Renal pelvis (tissue), 4 donors: ENCODE measurements around the gene CCDC120. TPM values are rescaled to one million over a fixed set of nuclear protein-coding genes. Genes with fewer than 3 reads are reported as not detected.
A peak's percentile ranks its signal among the peaks of the same experiment; 100 is the strongest.

Source experiments
- DNase-seq: peaks from one replicate; pipeline ENCODE4 v3.0.0-alpha.2; 2013
- polyA plus RNA-seq, 3 donors: library from polyadenylated mRNA; unstranded; fragments of 120-200 nt; gene quantifications; one replicate each; pipeline ENCODE4 v1.2.1, GENCODE V29; 2013; ENCODE audit not compliant: insufficient read length in 3 of 3

CCDC120 gene
- polyA plus RNA-seq, 3 donors: 11.9 to 16.8 (median 14.7) TPM

DNA sequence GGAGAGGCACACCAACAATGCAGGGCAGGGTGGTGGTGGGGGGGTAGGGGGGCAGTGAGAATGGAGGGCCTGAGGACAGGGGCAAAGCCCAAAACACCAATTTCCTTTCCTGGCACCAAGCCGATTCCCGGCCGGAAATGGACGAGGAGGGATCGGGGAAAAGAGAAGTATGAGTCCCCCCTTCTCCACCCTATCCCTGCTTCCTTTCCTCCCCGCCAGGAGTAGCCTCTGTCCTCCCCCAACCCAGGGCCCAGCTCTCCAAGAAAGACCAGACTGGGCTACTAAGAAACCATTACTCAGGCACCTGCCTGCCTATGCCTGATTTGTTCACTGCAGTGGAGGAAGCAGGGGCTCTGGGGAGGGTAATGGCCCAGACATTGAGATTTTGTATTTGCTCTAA lies 402 bp downstream of the CCDC120 start:
- no peak for DNase-seq

DNA sequence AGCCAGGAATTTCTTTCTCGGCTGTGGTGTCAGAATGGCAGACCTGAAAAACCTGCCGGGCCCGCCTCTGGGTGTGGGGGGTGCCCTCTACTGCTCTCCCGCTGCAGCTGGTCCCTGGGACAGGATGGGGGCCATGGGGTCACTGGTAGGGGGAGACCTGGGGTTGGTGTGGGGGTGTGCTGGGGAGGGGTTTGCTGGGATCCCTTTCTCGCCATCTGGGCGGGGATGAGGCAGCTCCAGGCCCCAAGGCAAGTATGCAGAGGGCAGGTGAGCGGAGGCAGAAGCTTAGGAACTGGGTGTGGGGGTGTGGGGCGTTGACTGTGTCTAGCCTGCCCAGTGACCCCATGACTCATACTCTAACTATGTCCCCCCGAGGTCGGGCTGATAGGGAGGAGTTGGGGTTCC lies 884 bp downstream of the CCDC120 start:
- DNase-seq: no peak

- no peak for DNase-seq
Observed at GRCh38 chrX:49060914-49061313, 2.1 kb downstream of the CCDC120 start.

- no peak for DNase-seq
Observed at GRCh38 chrX:49061490-49061889, 2.7 kb downstream of the CCDC120 start.

DNA sequence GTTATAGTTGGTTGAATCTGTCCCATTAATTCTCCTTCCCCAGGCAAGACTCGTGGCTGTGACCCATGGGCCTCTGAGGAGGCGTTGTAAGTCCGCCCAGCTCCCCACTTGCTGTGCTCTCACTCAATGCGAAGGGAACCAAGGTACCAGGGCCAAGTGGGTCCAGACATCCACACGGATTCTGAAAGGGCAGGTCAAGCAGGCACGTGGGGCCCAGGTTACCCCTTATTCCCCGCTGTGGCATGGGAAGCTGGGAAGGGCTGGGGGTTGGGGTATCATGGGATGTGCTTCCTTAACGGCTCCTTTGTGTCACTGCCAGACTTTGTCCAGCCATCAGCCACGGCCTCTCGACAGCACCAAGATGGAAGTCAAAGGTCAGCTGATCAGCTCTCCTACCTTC lies 3.1 kb downstream of the CCDC120 start:
- no peak for DNase-seq

DNA sequence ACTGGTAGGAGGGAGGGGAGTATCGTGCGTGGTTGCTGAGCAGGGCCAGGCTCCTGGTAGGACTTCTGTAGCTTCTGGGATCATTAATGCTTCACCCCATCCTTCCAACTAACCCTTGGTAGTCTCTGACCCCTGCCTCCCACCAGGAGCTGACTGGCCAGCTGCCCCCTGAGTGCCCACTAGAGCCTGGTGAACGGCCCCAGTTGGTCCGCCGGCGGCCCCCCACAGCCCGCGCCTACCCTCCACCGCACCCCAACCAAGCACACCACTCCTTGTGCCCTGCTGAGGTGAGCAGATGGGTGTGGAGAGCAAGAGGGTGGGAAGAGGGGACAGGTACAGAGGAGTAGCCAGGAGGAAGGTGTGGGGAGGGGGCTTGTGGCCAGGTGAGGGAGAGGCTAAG lies 4.9 kb downstream of the CCDC120 start:
- no peak for DNase-seq

GRCh38 chrX:49064303-49064702 lies 5.5 kb downstream of the CCDC120 start:
- DNase-seq: no peak

- no peak for DNase-seq
Observed at GRCh38 chrX:49064735-49065134, 5.9 kb downstream of the CCDC120 start.

- no peak for DNase-seq
Observed at GRCh38 chrX:49066278-49066677, 7.5 kb downstream of the CCDC120 start.

- DNase-seq: no peak
Observed at GRCh38 chrX:49066690-49067089, 7.9 kb downstream of the CCDC120 start.

DNA sequence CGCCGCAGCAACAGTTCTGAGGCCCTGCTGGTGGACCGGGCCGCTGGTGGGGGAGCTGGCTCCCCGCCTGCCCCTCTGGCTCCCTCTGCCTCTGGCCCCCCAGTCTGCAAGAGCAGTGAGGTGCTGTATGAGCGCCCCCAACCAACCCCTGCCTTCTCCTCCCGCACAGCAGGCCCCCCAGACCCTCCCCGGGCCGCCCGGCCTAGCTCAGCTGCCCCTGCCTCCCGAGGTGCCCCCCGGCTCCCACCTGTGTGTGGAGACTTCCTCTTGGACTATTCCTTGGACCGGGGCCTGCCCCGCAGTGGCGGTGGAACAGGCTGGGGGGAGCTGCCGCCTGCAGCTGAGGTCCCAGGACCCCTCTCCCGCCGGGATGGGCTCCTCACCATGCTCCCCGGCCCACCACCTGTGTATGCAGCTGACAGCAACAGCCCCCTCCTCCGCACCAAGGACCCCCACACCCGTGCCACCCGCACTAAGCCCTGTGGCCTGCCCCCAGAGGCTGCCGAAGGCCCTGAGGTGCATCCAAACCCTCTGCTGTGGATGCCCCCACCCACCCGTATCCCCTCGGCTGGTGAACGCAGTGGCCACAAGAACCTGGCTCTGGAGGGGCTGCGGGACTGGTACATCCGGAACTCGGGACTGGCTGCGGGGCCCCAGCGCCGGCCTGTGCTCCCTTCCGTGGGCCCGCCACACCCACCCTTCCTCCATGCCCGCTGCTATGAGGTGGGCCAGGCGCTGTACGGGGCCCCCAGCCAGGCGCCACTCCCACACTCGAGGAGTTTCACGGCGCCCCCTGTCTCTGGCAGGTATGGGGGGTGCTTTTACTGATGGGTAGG lies 8.7 kb downstream of the CCDC120 start:
- no peak for DNase-seq

GRCh38 chrX:49069038-49069437 lies 10.2 kb downstream of the CCDC120 start:
- no peak for DNase-seq

- no peak for DNase-seq
Observed at GRCh38 chrX:49070988-49071387, 12.2 kb downstream of the CCDC120 start.

- peak; percentile 76 for DNase-seq
Observed at GRCh38 chrX:49071877-49072711, 13.3 kb downstream of the CCDC120 start.

GRCh38 chrX:49072712-49073095 lies 13.9 kb downstream of the CCDC120 start:
- no peak for DNase-seq

DNA sequence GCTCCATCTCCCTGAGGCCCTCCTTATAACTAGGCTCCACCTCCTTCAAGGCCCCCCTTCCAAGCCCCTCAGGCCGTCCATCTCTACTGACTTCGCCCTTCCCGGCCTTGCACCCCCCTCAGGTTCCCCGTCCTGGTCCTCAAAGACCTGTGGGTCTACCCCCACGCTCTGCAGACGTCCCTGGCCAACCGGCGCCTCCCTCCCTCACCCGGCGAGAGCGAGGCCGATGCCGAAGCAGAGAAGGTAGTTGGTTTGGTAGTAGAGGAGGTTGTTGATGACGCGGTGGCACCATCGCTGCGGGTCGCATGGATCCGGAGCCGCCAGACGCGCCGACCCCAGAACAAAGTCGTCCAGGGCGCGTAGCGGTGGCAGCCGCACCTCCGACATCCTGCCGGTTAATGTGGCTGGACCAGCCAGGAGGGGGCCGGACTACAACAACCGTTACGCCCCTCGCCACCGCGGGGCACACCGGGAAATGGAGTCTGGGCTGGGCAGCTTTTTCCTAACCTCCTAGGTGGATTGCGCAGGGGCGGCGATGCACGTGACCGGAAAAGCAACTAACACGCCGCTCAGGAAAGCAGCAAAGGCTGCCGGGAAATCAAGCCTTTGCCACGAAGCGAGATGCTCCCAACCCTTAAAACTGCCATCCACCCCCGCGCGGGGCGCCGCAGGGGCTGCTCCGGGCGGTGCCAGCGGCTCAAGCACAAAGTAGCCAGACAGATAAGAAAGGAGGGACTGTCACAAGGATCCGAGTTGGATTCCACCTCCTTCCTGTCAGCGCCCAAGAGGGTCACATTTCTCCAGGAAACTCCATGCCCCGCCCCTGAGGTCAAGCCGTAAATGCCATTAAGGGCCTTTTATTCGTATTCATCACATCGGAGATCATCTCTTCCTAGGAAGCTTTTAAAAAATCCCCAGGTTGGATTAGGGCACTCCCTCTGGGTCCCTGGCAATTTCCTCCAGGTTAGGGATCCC lies 15.1 kb downstream of the CCDC120 start, which contains the start of gene PRAF2:
Gene PRAF2, minus strand, starts transcription at position 402 of the 975 bp plus-strand sequence. Its CDS starts 15 bp downstream, at position 387.
- peak; percentile 88 for DNase-seq

- DNase-seq: no peak
Observed at GRCh38 chrX:49075347-49075746, 16.5 kb downstream of the CCDC120 start.

DNA sequence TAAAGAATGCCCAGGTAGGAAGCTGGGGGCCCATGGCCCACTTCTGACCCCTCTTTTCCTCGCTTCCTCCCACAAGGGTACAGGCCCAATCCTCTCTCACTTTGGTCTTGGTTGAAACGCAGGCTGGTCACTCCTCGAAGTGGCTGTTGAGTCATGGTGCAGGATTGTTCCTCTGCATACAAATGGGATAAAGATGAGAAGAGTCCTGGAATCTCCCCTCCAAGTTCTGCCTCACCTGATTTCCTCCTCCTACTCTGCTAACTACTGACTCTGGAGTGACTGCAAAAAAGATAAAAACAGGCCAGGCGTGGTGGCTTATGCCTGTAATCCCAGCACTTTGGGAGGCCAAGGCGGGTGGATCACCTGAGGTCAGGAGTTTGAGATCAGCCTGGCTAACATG lies 19.1 kb downstream of the CCDC120 start:
- no peak for DNase-seq

DNA sequence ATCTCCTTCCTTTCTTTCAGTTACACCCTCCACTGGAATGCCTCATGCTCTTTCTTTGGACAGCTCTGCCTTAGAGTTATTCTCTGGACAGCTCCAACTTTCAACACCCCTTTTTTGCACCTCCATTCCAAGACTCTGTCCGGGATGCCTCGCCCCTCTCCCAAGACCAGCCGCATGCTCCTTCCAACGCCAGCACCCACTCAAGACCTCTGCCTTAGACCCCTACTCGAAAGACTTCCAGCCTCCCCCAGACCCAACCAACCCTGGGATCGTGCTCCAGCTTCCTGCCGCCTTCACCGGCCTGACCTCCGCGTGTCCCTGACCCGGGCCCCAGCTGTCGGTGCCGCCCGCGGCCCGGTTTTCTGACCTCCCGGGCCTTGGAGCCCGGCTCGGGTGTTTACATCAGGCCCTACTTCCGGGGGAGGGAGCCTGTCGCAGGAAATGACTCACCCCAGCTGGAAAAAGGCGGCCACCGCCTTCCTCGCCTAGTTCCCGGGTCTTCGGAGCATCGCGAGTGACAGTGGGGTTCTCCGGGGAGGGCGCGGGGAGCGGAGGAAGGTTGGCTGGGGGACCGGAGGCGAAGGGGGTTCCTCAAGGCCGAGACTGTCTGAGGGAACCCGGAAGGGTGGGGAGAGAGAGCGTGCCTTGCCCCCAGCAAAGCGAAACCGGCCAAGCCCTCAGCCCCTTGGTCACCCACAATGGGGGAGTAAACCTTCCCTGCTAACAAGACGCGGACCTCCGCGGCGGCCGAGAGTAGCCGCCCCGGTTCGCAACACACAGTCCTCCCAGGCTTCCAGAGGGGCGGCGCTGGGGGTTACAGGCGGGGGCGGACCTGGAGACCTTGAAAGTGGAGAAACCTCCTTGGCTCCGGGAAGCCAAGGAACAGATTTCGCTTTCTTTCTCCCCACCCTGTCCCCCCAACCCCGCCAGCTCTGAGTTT lies 21.0 kb downstream of the CCDC120 start, which contains the start of gene WDR45:
Gene WDR45, minus strand, starts transcription at position 399 of the 940 bp plus-strand sequence. CDS start 1,792 bp downstream, outside the sequence.
- DNase-seq: peak; percentile 72

DNA sequence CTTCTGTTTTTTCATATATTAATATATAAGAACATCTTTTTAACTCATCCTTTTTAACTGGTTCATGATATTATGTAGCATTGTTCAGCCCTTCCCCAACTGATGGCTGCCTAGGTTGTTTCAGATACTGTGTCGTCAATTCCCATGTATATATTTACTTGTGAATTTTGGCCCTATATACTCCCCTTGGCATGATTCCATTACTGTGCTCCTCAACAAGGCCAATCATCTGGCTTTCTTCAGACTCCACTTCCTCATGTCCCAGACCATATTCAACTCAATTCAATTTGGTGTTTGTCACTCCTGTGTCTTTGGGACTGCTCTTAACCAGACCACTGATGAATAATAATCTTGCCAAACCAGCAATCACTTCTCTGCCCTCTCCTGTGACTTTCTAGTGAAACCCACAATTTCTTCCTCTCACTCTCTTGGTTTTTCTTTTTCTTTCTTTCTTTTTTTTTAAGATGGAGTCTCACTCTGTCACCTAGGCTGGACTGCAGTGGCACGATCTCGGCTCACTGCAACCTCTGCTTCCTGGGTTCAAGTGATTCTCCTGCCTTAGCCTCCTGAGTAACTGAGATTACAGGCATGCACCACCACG lies 23.6 kb downstream of the CCDC120 start:
- no peak for DNase-seq
